OCI-M2 (cell line): Measurements from ENCODE around the gene KIF5B.

ENCODE experiments used
- DNase-seq: peaks from one replicate; lab custom pipeline; 2025; ENCODE audit not compliant: unreplicated experiment; lab: John Stamatoyannopoulos, UW

KIF5B gene

DNA sequence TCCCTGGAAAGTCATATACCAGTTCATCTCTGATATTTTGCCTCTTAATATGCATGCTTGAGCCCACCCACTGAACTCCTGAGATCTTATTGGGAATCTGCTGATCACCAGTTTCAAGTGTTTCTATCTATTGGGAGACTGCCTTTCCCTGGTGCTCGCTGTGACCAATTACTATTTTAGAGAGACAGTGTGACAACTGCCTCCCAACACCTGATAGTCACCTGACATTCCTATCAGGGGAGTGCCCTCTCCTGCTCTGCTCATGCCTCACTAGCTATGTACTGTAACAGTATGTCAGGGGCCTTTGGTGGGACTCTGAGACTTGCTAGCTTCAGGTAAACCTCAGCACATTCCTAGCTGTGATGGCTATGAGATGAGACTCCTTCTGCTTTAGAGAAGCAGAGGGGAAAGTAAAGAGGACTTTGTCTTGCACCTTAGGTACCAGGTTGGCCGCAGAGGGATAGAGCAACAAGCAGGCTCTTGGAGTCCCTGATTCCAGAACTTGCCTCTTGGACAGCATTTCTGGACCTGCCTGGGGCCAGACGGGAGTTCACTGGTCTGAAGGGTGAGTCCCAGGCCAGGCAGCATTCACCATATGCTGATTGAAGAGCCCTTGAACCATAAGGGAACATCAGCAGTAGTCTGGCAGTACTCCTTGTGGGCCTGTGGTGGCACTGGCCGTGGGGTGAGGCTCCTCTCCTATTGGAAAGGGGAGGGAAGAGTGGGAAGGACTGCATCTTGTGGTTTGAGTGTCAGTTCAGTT, 93.2 kb downstream of the KIF5B start:
- no peak for DNase-seq

DNA sequence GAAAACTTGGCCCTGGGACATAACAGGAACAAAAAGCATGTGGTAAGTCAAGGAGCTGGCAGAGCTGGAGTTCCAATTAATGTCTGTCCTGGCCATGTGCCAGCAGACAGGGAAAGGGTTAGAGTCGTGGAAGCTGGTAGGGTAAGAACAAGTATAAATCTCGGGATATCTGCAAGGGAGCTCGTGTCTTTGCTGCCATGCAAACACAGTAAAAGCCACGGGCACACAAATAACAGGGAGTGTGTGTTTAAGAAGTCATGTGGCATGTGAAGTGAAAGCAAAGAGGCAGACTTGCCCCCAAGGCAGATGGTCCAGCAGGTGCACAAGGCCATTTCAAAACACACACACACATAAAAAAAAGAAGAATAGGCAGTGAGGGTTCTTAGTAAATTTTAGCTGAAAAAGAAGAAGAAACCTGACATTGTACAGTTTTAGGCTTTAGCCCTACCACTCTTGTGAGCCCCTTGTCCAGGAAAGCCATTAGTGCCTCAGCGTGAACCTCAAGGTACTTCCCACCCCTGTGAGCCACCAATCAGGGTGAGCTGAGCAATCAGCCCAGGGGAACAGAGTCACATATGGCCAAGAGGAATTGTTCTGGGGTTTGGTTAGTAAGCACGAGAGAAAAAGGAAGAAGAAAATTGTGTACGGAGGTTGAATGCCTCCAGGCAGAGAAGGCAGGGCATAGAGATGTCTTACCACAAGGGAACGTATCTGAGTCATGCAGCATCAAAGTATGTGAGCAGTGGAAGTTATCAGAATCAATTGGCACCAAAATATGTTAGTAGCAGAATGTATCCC, 94.7 kb downstream of the KIF5B start:
- no peak for DNase-seq

DNA sequence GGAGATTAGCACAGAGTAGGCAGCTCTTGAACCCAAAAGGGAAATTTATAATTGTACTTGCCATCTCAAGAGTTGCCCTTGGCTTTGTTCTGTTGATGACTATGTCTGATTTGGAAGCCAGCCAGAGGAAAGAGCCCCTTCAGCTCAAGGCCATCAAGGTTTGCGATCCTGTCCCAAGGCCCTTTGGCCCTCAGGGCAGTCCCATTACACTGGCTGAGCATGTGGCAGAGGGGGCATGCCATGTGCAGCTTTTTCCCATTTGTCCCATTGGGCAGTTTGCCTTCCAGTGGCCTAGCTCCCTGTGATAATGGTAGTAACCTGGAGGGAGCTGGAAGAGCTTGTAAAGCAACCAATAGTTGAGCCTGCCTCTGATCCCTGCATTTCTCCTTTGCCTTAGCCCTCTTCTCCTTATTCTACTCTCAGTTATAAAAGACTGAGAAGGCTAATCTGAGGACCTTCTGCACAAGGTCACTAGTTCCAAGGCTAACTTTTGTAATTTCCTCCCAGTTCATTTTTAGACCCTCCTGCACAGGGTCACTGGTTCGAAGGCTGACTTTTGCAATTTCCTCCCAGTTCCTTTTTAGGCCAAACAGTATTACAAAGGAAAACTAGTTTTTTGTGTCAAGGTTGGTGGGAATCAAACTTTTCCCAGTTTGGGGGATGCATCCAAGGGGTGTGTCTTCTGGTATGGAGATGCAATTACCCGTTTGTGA, 96.6 kb downstream of the KIF5B start:
- no peak for DNase-seq
